NCI-H1048 (cell line): ENCODE results near the gene SORBS2.
A peak's percentile ranks its signal among the peaks of the same experiment; 100 is the strongest.

Experiments
- DNase-seq: peaks from one replicate; lab custom pipeline; 2025; lab: John Stamatoyannopoulos, UW

Gene SORBS2

DNA sequence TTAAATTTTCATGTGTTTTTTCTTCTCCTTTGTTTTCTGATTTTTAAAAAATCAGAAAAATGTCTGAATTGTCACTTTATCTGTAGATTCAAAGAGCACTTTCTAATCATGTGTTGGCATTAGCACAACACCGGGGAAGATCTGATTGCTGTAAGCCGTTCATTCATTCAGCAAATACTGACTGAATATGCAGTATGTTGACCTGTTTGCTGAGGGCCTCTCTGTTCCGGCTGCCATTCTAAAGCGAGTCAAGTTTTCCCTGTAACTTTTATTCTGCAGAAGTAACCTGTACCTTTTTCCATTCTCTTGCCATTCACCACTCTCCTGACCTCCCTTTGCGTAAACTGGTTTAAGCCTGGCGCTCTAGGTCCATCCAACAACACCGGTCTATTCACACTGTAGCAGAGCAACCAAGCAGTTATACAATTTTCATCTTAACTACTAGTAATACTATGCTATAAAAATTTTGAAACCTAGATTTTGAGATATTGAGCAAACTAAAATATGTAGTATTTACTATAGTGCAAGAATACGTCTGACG is 6.7 kb downstream of the SORBS2 start:
- no peak for DNase-seq

DNA sequence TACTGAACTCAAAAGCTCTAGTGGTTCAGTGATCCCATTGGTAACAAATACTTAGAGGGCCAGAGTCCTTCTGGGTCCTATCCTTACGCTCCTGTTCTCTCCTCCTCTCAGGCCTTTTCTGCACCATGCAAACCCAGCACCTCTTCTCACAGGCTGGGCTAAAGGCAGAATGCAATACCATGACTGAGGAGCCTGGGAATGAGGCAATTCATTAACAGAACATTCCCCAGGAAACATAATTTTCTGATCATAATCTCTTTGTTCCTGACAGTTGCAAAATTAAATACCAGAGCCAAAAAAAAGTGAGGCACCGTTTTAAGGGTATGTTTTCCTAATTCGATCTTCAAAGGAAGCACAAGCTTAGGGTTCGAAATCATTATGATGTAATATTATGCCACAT is 9.0 kb downstream of the SORBS2 start:
- no peak for DNase-seq

DNA sequence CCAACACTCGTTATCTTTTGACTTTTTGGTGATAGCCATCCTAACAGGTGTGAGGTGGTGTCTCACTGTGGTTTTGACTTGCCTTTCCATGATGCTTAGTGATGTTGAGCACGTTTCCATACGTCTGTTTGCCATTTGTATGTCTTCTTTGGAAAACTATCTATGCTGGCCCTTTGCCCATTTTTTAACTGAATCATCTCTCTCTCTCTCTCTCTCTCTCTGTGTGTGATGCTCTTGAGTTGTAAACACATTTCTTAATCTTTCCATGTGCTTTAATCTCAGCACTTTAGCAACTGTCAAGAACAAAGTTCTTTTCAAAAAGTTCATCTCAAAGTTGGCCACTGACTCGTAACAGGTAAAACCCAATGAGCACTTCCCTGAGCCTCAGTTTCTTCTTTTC is 10.5 kb downstream of the SORBS2 start:
- no peak for DNase-seq

GRCh38 chr4:185800266-185800945 is 11.6 kb downstream of the SORBS2 start:
- DNase-seq = no peak

GRCh38 chr4:185799442-185799841 is 12.6 kb downstream of the SORBS2 start:
- no peak for DNase-seq

- DNase-seq = no peak
These were observed 14.2 kb downstream of the SORBS2 start for GRCh38 chr4:185797596-185798338.

GRCh38 chr4:185797018-185797417 is 15.0 kb downstream of the SORBS2 start:
- DNase-seq = no peak

- no peak for DNase-seq
These were observed 15.8 kb downstream of the SORBS2 start for GRCh38 chr4:185796176-185796575.

DNA sequence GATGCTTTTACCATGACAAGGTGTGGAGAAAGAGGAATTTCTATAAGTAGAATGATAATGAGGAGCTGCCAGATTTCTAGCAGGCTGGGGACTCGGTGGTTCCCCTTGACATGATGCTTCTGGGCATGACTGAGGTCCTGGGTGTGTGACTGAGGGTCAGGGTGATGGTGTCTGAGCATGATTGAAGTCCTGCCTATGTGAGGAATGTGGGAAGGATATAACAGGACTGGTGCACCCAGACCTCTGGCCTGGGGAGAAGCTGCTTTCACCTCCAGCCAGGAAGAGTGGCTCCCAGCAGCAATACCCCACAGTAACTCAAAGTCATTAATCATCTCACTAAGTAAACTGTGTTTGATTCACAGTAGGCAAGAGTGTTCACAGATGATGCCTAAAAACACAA is 17.4 kb downstream of the SORBS2 start:
- DNase-seq = no peak

GRCh38 chr4:185793716-185794115 is 18.3 kb downstream of the SORBS2 start:
- no peak for DNase-seq

- no peak for DNase-seq
These were observed 18.9 kb downstream of the SORBS2 start for GRCh38 chr4:185793116-185793485.

DNA sequence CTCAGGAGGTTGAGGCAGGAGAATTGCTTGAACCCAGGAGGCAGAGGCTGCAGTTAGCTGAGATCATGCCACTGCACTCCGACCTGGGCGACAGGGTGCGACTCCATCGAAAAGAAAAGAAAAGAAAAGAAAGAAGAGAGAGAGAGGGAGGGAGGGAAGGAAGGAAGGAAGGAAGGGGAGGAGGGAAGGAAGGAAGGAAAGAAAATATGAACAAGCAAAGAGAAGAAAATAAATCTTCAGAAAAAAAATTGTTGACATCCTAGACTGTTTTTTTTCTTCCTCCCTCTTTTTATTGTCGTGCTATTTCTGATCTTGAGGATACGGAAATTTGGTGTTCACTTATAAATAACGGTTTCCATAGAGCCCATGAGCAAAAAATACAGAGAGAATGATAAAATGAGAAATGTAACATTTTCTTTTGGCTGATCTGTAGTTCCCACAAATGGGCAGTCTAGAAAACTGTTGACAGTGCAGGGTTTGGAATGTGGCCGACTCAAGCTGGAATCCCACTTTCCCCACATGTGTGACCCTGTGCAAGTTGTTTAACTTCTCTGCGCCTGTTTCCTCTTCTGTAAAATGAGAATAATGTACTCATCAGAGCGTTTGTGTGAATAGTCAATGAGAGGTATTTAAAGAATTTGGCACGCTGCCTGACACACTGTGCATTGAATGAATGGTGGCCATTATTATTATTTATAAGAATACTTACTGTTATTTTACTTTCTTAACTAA is 19.4 kb downstream of the SORBS2 start:
- DNase-seq = peak; percentile 51

- DNase-seq = no peak
These were observed 23.9 kb downstream of the SORBS2 start for GRCh38 chr4:185787926-185788679.

- no peak for DNase-seq
These were observed 25.6 kb downstream of the SORBS2 start for GRCh38 chr4:185786422-185786821.

- DNase-seq = no peak
These were observed 28.4 kb downstream of the SORBS2 start for GRCh38 chr4:185783574-185783973.

DNA sequence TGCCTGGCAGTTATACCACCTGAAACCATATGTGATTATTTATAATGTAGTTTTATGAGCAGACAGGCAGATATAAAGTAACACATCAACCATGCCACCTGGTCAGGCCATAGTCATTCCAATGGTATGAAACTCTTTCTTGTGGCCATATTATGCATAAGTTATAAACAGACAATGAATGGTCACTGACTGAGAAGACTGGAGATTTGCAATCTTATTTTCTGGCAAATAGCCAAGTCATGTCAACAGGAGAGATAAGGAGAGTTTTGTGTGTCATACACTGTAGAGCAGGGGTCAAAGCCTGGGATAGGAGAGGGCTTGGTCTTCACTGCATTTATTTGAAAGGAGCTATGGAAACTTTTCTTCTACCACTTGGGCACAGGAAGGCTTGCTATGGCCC is 29.5 kb downstream of the SORBS2 start:
- DNase-seq = no peak

GRCh38 chr4:185781555-185782215 is 30.3 kb downstream of the SORBS2 start:
- DNase-seq = no peak

DNA sequence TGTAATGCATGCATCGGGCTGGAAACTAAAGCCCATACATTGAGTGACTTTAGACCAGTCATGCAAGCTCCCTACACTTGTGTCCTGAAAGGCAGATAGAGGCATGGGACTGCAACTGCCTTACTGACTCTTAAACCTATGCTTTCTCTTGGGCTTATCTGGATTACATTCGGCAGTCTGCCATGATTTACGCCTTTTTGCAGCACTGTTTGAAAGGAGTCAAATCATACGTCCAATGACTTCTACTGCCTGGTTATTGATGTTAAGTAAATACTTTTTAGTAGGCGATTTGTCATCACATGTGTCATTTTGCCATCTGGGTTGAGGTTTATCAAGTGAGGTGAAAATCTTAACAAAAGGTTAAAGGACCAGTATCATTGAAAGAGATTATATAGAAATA is 31.5 kb downstream of the SORBS2 start:
- DNase-seq = no peak

DNA sequence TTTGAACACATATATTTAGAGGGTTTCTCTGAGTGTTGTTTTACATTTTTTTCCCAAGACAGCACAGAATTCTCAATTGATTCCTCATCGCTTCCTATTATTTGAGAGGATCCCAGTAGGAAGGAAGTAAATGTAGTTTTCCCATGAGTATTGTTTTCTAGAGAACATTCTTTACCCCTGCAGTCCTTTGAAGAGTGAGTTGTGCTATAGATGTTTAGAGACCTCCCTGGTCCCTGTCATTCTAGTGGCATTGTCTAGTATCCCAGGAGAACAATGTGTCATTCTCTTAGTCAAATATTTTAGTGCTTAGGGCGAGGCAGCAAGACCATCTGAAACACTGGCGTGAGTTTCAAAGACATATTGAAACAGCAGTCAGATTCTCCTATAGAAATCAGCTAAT is 32.5 kb downstream of the SORBS2 start:
- DNase-seq = no peak

DNA sequence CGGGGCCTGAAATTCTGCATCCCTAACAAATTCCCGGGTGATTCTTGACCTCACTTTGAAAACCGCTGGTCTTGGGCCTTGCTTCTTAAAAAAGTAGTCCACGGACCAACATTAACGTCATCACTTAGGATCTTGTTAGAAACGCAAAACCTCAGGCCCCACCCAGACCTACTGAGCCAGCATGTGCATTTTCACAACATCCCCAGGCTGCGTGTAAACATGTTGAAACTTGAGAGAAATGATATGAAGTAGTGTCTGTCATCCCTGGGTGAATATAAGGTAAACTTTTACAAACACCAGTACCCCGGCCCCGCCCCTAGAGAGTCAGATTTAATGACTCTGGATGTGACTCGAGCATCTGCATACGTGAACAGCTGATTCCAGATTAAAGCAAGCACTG is 33.7 kb downstream of the SORBS2 start:
- DNase-seq = no peak

DNA sequence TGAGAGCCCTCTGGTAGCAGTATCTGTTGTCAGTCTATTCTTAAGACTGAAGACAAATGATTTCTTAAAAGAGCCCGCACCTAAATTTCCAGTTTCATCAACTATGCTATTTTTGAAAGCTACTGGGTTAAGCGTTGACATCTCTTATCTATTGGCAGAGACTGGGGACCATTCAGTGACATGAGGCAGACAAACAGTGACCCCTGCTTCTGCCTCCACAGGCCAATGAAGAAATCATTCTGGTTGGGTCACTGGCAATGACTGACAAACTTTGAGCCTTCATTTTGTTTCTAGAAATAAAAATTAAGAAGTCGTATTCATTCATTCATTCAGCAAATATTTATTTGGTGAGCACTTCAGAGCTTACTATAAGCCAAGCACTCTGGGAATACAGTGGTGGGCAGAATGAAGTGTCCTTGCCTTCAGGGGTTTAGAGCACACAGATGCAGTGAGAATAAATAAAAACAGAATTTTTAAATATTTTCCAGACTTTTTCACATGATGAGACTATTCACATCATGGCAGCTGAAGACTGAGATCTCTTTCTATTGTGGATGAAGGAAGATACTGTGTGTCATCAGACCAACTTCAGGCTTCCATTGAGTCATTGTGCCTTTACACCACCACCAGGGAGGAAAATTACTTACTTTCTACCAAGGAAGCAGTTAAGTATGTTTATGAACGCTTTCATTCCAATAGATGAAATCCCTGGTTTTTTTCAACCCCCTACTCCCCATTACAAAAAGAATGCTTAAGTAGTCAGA is 36.0 kb downstream of the SORBS2 start:
- no peak for DNase-seq
